GM18867 (cell line): ENCODE measurements around the gene ENTPD1.
A peak's percentile ranks its signal among the peaks of the same experiment; 100 is the strongest.
"Not testable (repeated sequence)": the region's sequence is repeated elsewhere in the genome, so short reads cannot be mapped to it uniquely, and the experiment has no call there.

Source experiments
- ATAC-seq: cut with Tn5 transposase; IDR thresholded peaks from one replicate; pipeline ENCODE4 v1.9.1; 2021; ENCODE audit warnings: mild to moderate bottlenecking, moderate library complexity; ENCODE audit not compliant: unreplicated experiment

ENTPD1 gene

GRCh38 chr10:95793401-95794045, 37.6 kb downstream of the ENTPD1 start:
- peak; percentile 51 for ATAC-seq

GRCh38 chr10:95794195-95794594, 38.2 kb downstream of the ENTPD1 start:
- no peak for ATAC-seq

GRCh38 chr10:95795602-95796001, 39.6 kb downstream of the ENTPD1 start:
- ATAC-seq: no peak

GRCh38 chr10:95796504-95796903, 40.5 kb downstream of the ENTPD1 start:
- no peak for ATAC-seq

GRCh38 chr10:95798096-95798855, 42.3 kb downstream of the ENTPD1 start:
- no peak for ATAC-seq

GRCh38 chr10:95800286-95800685, 44.3 kb downstream of the ENTPD1 start:
- not testable (repeated sequence) for ATAC-seq

- ATAC-seq: not testable (repeated sequence)
These were observed 50.9 kb downstream of the ENTPD1 start for GRCh38 chr10:95806687-95807380.

GRCh38 chr10:95808705-95809308, 52.8 kb downstream of the ENTPD1 start:
- ATAC-seq: not testable (repeated sequence)

GRCh38 chr10:95809370-95810197, 53.6 kb downstream of the ENTPD1 start:
- no peak for ATAC-seq

- no peak for ATAC-seq
These were observed 54.4 kb downstream of the ENTPD1 start for GRCh38 chr10:95810198-95810976.

GRCh38 chr10:95813054-95813685, 57.2 kb downstream of the ENTPD1 start:
- ATAC-seq: no peak

- ATAC-seq: no peak
These were observed 58.2 kb downstream of the ENTPD1 start for GRCh38 chr10:95814011-95814727.

- ATAC-seq: no peak
These were observed 59.2 kb downstream of the ENTPD1 start for GRCh38 chr10:95815133-95815532.

- no peak for ATAC-seq
These were observed 59.8 kb downstream of the ENTPD1 start for GRCh38 chr10:95815701-95816240.

GRCh38 chr10:95818010-95818409, 62.0 kb downstream of the ENTPD1 start:
- ATAC-seq: no peak

- ATAC-seq: no peak
These were observed 62.7 kb downstream of the ENTPD1 start for GRCh38 chr10:95818668-95819067.

- ATAC-seq: no peak
These were observed 63.8 kb downstream of the ENTPD1 start for GRCh38 chr10:95819620-95820329.

- ATAC-seq: peak; percentile 50
These were observed 64.4 kb downstream of the ENTPD1 start for GRCh38 chr10:95820363-95820762.
